ENCODE results near the gene PAPSS2.

Gene PAPSS2

GRCh38 chr10:87750001-87750671 lies 90.5 kb downstream of the PAPSS2 start:
- peak; percentile 52 for DNase-seq (ENCODE audit: low read depth)
- in situ Hi-C loops (cut with HindIII; ENCODE audit: low sequenced_read_pairs) = no loop called here
- H3K4me3 ChIP-seq (ENCODE audit: low read depth, low read length) = no peak overlapping the region
- TF ChIP-seq CTCF (IDR thresholded peaks at IDR 0.05; ENCODE audit: low read depth, low read length, missing control alignments) = no peak

GRCh38 chr10:87750817-87751216 lies 91.1 kb downstream of the PAPSS2 start:
- no peak for DNase-seq (ENCODE audit: low read depth)
- no peak overlapping the region for H3K4me3 ChIP-seq (ENCODE audit: low read depth, low read length)
- no peak for TF ChIP-seq CTCF (IDR thresholded peaks at IDR 0.05; ENCODE audit: low read depth, low read length, missing control alignments)
- in situ Hi-C loops (cut with HindIII; ENCODE audit: low sequenced_read_pairs) = no loop called here

- no peak overlapping the region for H3K4me3 ChIP-seq (ENCODE audit: low read depth, low read length)
- in situ Hi-C loops (cut with HindIII; ENCODE audit: low sequenced_read_pairs) = no loop called here
- DNase-seq (ENCODE audit: low read depth) = no peak
- no peak for TF ChIP-seq CTCF (IDR thresholded peaks at IDR 0.05; ENCODE audit: low read depth, low read length, missing control alignments)
Measured at GRCh38 chr10:87751274-87751673, 91.6 kb downstream of the PAPSS2 start.

- H3K4me3 ChIP-seq (ENCODE audit: low read depth, low read length) = no peak overlapping the region
- TF ChIP-seq CTCF (IDR thresholded peaks at IDR 0.05; ENCODE audit: low read depth, low read length, missing control alignments) = no peak
- peak; percentile 45 for DNase-seq (ENCODE audit: low read depth)
- in situ Hi-C loops (cut with HindIII; ENCODE audit: low sequenced_read_pairs) = no loop called here
Measured at GRCh38 chr10:87752566-87752965, 92.9 kb downstream of the PAPSS2 start.

GRCh38 chr10:87753995-87754866 lies 94.6 kb downstream of the PAPSS2 start:
- in situ Hi-C loops (cut with HindIII; ENCODE audit: low sequenced_read_pairs) = no loop called here
- H3K4me3 ChIP-seq (ENCODE audit: low read depth, low read length) = no peak overlapping the region
- no peak for TF ChIP-seq CTCF (IDR thresholded peaks at IDR 0.05; ENCODE audit: low read depth, low read length, missing control alignments)
- DNase-seq (ENCODE audit: low read depth) = no peak

- in situ Hi-C loops (cut with HindIII; ENCODE audit: low sequenced_read_pairs) = loop anchor here (5.0 kb wide), 1 partner anchor 35 kb away; no protein-coding TSS in a partner anchor
- no peak overlapping the region for H3K4me3 ChIP-seq (ENCODE audit: low read depth, low read length)
- DNase-seq (ENCODE audit: low read depth) = no peak
- no peak for TF ChIP-seq CTCF (IDR thresholded peaks at IDR 0.05; ENCODE audit: low read depth, low read length, missing control alignments)
Measured at GRCh38 chr10:87757685-87758084, 98.0 kb downstream of the PAPSS2 start.
